HG03354 (cell line): ENCODE measurements around the gene TRIM67.
"Not testable (repeated sequence)": the region's sequence is repeated elsewhere in the genome, so short reads cannot be mapped to it uniquely, and the experiment has no call there.

Experiments
- ATAC-seq: cut with Tn5 transposase; IDR thresholded peaks from one replicate; pipeline ENCODE4 v1.9.1; 2021; ENCODE audit warnings: mild to moderate bottlenecking; ENCODE audit not compliant: unreplicated experiment, poor library complexity, severe bottlenecking

Gene TRIM67

GRCh38 chr1:231155808-231156207 is 6.0 kb upstream of the TRIM67 start:
- no peak for ATAC-seq

DNA sequence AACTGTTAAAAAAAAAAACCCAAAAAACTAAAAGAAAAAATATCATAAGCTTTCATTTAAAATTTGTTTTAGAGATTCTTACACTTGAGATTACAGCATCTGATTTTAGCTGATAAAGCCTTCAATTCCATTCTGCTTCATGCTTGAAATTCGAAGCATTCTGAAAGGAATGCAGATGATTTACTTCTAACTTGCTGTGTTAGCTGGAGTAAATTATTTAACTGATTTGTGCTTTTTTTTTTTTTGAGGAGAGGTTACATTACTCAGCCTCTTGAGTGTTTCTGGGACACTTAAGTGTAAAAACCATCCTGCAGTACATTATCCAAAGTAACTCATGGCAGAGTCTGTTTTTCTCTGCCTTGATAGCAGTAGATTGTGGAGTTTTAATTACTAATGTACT is 4.5 kb upstream of the TRIM67 start:
- ATAC-seq, result no peak

- not testable (repeated sequence) for ATAC-seq
Observed at GRCh38 chr1:231158141-231158540, 3.7 kb upstream of the TRIM67 start.

DNA sequence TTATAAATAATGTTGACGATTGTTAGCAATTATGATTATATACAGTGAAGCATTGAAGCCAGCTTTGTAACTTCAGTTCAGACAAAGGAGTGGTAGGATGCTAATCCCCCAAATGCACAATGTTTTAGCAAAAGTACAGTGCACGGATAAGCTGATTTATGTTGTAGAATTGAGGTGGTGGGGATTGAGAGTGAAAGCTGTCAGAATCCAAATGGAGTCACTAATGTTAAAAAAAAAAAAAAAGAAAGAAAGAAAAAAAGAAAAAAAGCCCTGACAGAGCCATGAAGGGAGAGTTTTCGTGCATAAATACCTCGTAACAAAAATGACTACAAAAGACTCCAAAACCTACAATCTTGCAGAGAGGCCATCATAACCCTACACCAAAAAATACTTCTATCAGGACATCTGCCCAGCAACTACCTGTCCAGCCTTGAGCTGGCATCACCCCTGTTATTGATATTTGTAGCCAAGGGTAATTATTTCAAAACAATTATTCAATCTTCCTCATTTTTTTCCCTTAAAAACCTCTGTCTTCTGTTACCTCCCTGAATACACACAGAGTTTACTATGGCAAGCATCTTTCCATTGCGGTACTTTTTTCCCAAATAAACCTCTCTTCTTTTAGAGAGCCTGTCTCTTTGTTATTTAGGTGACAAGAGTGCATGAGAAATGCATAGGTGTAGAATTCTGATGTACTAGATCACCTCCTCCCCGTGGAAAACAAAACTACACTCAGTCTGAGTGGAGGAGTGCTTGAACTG is 2.5 kb upstream of the TRIM67 start:
- no peak for ATAC-seq

DNA sequence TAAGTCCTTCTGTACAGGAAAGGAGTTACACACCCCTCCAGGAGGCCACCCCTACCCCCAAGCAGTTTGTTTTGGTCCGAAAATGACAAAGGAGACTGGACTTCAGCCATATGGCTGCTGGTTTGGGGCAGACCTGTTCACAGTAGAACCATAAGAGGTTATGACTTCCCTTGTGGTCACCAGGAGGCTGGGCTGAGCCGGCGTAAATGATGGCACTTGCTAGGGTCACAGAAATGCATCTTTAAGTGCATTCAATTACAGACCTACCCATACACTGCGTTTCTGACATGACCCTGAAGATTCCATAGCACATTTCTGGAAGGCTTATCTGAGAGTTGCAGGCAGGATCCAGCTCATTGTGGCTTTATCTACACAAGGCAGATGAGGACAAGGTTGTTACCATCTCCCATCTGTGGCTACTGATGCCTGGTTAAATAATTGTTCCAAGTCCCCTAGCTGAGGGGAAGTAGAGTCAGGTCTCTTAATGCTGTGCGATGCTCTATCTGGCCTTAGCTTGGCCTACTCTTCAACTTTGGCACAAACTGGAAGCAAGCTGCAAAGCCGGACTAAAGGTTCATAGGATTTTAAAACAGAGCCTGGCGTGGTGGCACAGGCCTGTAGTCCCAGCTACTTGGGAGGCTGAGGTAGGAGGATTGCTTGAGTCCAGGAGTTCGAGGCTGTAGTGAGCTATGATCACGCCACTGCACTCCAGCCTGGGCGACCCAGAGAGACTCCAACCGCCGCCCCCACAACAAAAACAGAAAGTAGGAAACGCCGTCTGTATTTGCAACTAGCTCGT is 1.7 kb upstream of the TRIM67 start:
- ATAC-seq, result no peak

GRCh38 chr1:231160895-231161666 is 777 bp upstream of the TRIM67 start:
- no peak for ATAC-seq

- peak; percentile 44 for ATAC-seq
Observed at GRCh38 chr1:231162297-231162969, 575 bp downstream of the TRIM67 start.

- no peak for ATAC-seq
Observed at GRCh38 chr1:231162970-231163829, 1.3 kb downstream of the TRIM67 start.

DNA sequence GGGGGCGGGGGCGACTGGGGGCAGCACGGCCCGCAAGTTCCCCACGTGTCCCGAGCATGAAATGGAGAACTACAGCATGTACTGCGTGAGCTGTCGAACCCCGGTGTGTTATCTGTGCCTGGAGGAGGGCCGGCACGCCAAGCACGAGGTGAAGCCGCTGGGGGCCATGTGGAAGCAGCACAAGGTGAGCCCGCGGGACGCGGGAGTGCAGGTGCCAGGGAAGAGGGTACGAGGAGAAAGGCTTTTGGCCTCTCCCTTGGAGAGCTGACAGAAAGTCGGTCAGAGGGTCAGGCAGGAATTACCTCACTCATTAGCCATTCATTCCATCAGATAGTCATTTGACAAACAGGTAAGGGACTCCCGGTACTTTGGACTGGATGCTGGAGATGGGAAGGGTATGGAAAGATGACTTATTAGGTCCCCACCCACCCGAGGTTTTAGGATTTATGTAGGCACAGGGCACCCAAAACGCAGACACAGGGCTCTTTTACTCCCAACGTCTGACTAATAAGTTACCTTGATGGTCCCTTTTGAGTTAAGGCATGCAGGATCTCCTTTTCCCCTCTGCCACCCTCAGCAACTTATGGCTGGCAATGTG is 2.1 kb downstream of the TRIM67 start:
- no peak for ATAC-seq

DNA sequence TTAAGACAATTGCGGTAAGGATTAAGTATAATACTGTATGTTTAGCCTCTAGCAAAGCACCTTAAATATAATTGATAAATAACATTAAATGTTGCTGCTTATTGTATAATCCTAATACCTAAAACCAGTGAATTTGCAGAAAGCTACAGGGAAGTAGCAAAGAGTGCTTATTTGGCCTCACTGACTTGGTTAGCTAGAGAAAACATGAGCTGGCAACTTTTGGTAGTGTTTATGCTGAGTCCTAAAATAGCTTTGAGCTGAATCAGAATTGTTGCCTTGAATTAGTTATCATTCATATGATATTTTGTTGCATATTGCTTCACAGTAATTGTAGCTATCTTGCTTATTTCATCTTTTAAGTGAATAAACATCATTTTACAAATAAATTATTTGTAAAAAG is 3.5 kb downstream of the TRIM67 start:
- ATAC-seq, result no peak

DNA sequence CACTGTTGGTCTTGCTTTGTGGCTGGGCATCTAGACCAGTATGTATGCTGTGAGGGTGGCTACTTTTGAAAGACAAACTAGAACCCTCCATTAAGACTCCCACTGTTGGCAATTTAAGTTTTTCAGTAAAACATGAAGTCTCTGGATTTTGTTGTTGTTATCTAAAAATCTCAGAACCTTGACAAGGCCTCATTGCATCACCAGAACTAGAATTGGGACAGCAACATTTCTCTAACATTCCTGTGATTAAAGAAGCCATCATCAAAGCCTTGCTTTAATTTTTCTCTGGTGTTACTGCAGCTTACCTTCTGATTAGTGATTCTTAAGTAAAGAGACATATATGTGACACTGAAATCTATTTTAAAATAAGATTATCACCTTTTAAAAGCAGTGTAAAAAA is 4.5 kb downstream of the TRIM67 start:
- no peak for ATAC-seq

DNA sequence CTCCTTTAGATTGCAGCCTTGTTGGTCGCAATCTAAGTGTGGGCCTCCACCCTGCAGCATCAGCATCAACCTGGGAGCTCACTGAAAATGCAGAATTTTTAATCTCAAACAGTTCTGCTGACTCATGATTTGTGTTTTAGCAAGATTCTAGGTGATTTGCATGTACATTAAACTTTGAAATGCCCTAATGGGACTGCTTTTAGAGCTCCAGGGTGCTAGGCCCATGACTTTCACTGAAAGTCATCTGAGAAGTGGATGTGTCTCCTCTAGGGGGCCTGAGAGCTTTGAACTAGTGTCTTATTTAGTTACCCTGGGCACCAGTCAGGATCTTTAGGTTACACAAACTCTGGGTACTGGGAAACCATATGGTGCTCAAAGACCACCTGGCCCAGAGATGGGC is 9.0 kb downstream of the TRIM67 start:
- ATAC-seq, result no peak

DNA sequence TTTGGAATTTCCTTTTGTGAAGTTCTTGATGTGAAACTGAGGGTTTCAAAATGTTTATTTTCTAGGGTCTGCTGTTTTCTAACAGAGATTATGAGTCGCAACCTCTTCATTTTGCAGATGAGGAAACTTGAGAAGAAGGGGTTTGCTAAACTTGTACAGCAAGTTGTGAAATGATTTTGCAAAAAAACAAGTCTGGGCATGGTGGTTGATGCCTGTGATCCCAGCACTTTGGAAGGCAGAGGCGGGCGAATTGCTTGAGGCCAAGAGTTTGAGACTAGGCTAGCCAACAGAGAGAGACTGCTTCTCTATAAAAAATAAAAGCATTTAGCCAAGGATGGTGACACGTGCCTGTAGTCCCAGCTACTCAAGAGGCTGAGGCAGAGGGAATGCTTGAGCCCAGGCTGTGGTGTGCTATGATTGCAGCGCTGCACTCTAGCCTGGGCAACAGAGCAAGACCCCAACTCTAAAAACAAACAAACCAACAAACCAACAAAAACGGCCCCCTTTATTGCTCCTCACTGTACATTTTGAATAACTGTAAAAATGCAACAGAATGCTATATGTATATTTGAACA is 9.9 kb downstream of the TRIM67 start:
- no peak for ATAC-seq

GRCh38 chr1:231172411-231172810 is 10.6 kb downstream of the TRIM67 start:
- ATAC-seq, result no peak

DNA sequence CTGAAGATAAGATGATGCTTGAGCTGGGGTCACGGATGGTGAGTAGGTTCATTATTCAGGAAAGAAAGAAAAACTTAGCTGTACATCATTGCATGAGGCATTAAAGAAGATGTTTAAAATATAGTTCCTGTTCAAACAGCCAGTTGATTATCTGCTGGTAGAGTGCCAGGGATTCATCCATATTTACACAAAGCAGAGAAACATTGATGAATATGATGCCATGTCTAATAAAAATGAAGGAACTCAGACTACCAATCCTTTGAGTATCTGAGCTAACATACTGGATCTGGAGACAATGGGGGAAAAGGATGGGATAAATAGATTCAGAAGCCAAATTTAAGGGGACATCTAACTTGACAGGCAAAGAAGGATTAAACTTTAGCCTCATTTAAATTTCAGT is 14.6 kb downstream of the TRIM67 start:
- no peak for ATAC-seq

DNA sequence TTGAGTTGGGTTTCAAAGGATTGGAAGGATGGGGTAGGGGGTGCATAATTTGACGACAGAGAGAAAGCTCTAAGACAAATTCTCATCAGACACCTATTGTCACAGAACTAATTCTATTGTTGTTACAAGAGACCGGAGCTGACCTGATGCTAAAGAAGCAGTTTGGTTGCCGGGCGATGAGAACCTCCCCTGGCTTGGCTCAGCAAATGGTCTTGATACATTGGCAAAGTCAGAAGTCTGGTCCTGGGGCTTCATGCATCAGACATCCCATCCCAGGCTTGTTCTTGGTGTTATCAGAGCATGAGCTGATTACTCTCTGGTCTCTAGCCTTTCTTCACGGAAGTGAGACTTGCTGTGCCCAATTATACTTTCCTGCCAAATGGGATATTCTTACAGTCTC is 15.4 kb downstream of the TRIM67 start:
- no peak for ATAC-seq

DNA sequence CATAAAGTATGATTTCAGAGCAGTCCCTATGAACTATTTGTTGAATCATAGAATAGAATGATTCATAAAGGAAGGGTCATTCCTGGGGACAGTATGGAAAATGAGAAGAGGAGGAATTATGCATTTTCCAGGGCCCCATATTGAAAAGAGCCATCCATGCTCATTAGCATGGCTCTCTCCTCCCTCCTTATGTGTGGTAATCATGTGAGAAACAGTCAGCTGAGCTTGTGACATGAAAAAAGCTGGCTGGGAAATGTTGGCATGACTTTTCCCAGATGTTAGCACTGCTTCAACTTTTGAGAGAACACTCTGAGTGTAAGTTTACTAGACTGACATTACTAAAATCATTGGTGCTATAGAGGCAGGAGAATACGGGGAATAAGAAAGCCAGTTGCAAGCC is 16.1 kb downstream of the TRIM67 start:
- ATAC-seq, result no peak

GRCh38 chr1:231178970-231179369 is 17.1 kb downstream of the TRIM67 start:
- no peak for ATAC-seq
